ENCODE measurements around the gene TBC1D22A. TPM values are rescaled to one million over a fixed set of nuclear protein-coding genes. Genes with fewer than 3 reads are reported as not detected.
"Not testable (repeated sequence)": the region's sequence is repeated elsewhere in the genome, so short reads cannot be mapped to it uniquely, and the experiment has no call there.

TBC1D22A gene
- total RNA-seq, 2 donors from 2014 or later, result 29.5 to 34.8 TPM

GRCh38 chr22:47048123-47049077, 285.9 kb downstream of the TBC1D22A start:
- peaks cover 28% of the 10 kb centered on the region for H3K4me1 Mint-ChIP-seq (ENCODE audit: low read depth)
- no peaks in the 10 kb centered on the region for H3K36me3 Mint-ChIP-seq (ENCODE audit: insufficient read depth in 2 of 2)
- no peaks in the 10 kb centered on the region for H3K27me3 Mint-ChIP-seq (ENCODE audit: low read depth)
- DNase-seq, result no peak
- H3K4me3 Mint-ChIP-seq, result no peak overlapping the region
- peak in 1 of 2 donors; percentile 20 for ATAC-seq (replicated peaks in 1 of 2)
- H3K9me3 Mint-ChIP-seq, result no peaks in the 10 kb centered on the region
- no peak overlapping the region for H3K27ac Mint-ChIP-seq

- Mint-ChIP-seq H3K4me3 (no peak overlapping the region), H3K9me3 (no peaks in the 10 kb centered on the region), H3K4me1 (ENCODE audit: low read depth) (peaks cover 20% of the 10 kb centered on the region), H3K27ac (peak overlapping the region; percentile 43), H3K27me3 (ENCODE audit: low read depth) (no peaks in the 10 kb centered on the region), H3K36me3 (ENCODE audit: insufficient read depth in 2 of 2) (no peaks in the 10 kb centered on the region)
- ATAC-seq (replicated peaks in 1 of 2) (no peak), DNase-seq (no peak)
Measured at GRCh38 chr22:47049078-47049624, 286.7 kb downstream of the TBC1D22A start.

DNA sequence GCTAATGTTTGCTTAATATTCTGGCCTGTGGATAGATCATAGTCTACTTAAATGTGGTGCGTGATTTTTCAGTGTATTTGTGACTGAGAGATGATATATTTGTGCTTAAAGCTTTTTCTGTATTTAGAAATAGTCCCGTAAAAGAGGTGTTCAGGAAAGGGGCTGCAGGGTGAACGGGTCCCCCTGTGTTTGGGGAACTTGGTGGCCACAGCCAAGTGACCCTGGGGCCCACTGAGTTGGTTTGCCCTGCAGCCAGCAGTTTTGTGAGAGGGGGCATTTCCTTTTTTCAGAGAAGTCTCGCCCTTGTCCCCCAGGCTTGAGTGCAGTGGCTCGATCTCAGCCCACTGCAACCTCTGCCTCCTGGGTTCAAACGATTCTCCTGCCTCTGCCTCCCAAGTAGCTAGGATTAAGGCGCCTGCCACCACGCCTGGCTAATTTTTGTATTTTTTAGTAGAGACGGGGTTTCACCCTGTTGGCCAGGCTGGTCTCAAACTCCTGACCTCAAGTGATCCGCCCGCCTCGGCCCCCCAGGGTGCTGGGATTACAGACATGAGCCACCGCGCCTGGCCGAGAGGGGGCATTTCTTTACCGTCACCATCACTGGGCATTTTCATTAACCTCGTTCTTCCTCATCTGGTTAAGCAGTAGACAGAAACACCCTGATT, 287.4 kb downstream of the TBC1D22A start:
- H3K4me3 Mint-ChIP-seq; H3K9me3 Mint-ChIP-seq; DNase-seq; H3K36me3 Mint-ChIP-seq (ENCODE audit: insufficient read depth in 2 of 2); ATAC-seq (replicated peaks in 1 of 2); H3K27me3 Mint-ChIP-seq (ENCODE audit: low read depth): not testable (repeated sequence)
- peak overlapping the region; percentile 47 for H3K27ac Mint-ChIP-seq
- peaks cover 13% of the 10 kb centered on the region for H3K4me1 Mint-ChIP-seq (ENCODE audit: low read depth)

GRCh38 chr22:47050401-47051051, 288.1 kb downstream of the TBC1D22A start:
- H3K4me1 Mint-ChIP-seq (ENCODE audit: low read depth), result peaks cover 8% of the 10 kb centered on the region
- peak overlapping the region; percentile 47 for H3K27ac Mint-ChIP-seq
- DNase-seq, result no peak
- ATAC-seq (replicated peaks in 1 of 2), result no peak
- H3K9me3 Mint-ChIP-seq, result no peaks in the 10 kb centered on the region
- no peaks in the 10 kb centered on the region for H3K36me3 Mint-ChIP-seq (ENCODE audit: insufficient read depth in 2 of 2)
- no peak overlapping the region for H3K4me3 Mint-ChIP-seq
- no peaks in the 10 kb centered on the region for H3K27me3 Mint-ChIP-seq (ENCODE audit: low read depth)

DNA sequence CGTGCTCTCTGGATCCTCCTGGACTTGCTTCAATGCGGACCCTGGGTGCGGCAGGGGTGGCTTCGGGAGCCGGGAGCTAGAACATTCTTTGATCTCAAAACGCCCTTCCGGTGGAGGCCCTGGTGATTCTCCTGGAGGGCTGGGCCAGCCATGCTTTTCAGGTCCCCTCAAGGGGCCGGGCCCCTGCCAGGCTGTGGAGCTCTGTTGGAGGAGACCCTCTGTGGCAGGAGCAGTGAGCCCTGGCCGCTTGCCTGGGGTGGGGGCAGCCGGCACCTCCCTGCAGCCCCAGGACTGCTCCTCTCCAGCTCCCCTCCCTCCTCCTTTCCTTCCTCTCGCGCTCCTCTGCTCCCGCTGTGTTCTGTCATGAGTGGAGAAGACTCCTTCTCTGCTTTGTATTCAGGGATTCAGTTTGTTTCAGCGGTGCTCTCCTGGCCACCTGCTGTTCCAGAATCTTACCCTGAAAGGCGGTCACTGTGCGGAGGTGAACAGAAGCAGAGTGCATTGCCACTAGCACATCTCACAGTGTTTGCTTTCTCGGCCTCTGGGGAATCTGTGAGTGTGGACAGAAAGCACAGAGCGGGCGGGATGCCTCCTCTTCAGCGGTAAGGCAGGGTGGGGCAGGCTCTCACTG, 289.1 kb downstream of the TBC1D22A start:
- DNase-seq, result no peak
- H3K27ac Mint-ChIP-seq, result no peak overlapping the region
- no peak for ATAC-seq (replicated peaks in 1 of 2)
- no peaks in the 10 kb centered on the region for H3K36me3 Mint-ChIP-seq (ENCODE audit: insufficient read depth in 2 of 2)
- peaks cover 8% of the 10 kb centered on the region for H3K4me1 Mint-ChIP-seq (ENCODE audit: low read depth)
- H3K4me3 Mint-ChIP-seq, result no peak overlapping the region
- no peaks in the 10 kb centered on the region for H3K9me3 Mint-ChIP-seq
- no peaks in the 10 kb centered on the region for H3K27me3 Mint-ChIP-seq (ENCODE audit: low read depth)

DNA sequence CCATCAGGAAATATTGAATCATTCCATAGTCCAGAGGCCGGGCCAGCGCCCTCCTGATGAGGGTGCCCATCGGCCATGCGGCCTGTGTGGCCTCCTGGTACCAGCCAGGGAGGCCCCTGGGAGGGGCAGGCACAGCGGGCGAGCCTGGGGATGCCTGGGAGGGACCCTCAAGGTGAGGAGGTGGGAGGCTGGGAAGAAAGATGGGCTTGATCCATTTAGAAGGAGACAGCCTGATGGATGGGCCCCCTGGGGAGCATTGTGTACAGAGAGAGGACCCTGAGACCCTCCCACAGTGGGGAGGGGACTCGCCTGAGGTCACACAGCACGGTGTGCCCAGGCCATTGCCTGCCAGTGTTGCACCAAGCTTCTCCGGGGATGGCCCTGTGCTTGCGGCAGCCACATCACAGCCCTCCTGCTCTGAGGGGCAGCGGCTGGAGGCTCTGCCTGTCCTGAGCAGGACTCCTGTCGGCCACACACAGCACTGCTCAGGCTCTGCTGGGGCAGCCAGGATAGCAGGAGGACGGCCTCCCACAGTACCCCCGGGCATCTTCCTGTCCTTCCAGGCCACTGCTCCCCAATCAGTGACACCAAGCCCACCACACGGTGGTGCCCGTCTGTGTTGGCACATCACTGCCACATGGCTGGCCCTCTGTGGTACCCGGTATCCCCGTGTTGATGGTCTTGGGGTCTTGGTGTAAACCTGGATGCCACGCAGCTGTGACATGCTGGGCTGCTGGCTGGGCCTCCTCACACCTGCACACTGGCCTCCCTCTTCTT, 290.0 kb downstream of the TBC1D22A start:
- ATAC-seq (replicated peaks in 1 of 2) (no peak), DNase-seq (no peak)
- Mint-ChIP-seq H3K27me3 (ENCODE audit: low read depth) (no peaks in the 10 kb centered on the region), H3K9me3 (no peaks in the 10 kb centered on the region), H3K4me3 (no peak overlapping the region), H3K36me3 (ENCODE audit: insufficient read depth in 2 of 2) (no peaks in the 10 kb centered on the region), H3K4me1 (ENCODE audit: low read depth) (peaks cover 8% of the 10 kb centered on the region), H3K27ac (peak overlapping the region; percentile 3)

- DNase-seq (no peak), ATAC-seq (replicated peaks in 1 of 2) (peak; percentile 42 to 50)
- Mint-ChIP-seq H3K27me3 (ENCODE audit: low read depth) (no peaks in the 10 kb centered on the region), H3K9me3 (no peaks in the 10 kb centered on the region), H3K4me1 (ENCODE audit: low read depth) (peaks cover 8% of the 10 kb centered on the region), H3K36me3 (ENCODE audit: insufficient read depth in 2 of 2) (no peaks in the 10 kb centered on the region), H3K4me3 (no peak overlapping the region), H3K27ac (peak overlapping the region; percentile 82)
Measured at GRCh38 chr22:47053013-47053725, 290.7 kb downstream of the TBC1D22A start.

GRCh38 chr22:47053726-47054141, 291.3 kb downstream of the TBC1D22A start:
- Mint-ChIP-seq H3K4me3 (no peak overlapping the region), H3K9me3 (no peaks in the 10 kb centered on the region), H3K27me3 (ENCODE audit: low read depth) (no peaks in the 10 kb centered on the region), H3K4me1 (ENCODE audit: low read depth) (peaks cover 8% of the 10 kb centered on the region), H3K27ac (no peak overlapping the region), H3K36me3 (ENCODE audit: insufficient read depth in 2 of 2) (no peaks in the 10 kb centered on the region)
- DNase-seq (no peak), ATAC-seq (replicated peaks in 1 of 2) (no peak)

- no peaks in the 10 kb centered on the region for H3K36me3 Mint-ChIP-seq (ENCODE audit: insufficient read depth in 2 of 2)
- no peaks in the 10 kb centered on the region for H3K9me3 Mint-ChIP-seq
- DNase-seq (no peak), ATAC-seq (replicated peaks in 1 of 2) (no peak)
- H3K27me3 Mint-ChIP-seq (ENCODE audit: low read depth), result no peaks in the 10 kb centered on the region
- no peak overlapping the region for H3K4me3 Mint-ChIP-seq
- peaks cover 8% of the 10 kb centered on the region for H3K4me1 Mint-ChIP-seq (ENCODE audit: low read depth)
- H3K27ac Mint-ChIP-seq, result no peak overlapping the region
Measured at GRCh38 chr22:47054231-47055072, 292.0 kb downstream of the TBC1D22A start.

- Mint-ChIP-seq H3K9me3 (no peaks in the 10 kb centered on the region), H3K27me3 (ENCODE audit: low read depth) (no peaks in the 10 kb centered on the region), H3K4me3 (no peak overlapping the region), H3K36me3 (ENCODE audit: insufficient read depth in 2 of 2) (no peaks in the 10 kb centered on the region), H3K27ac (no peak overlapping the region), H3K4me1 (ENCODE audit: low read depth) (peaks cover 8% of the 10 kb centered on the region)
- DNase-seq (no peak), ATAC-seq (replicated peaks in 1 of 2) (no peak)
Measured at GRCh38 chr22:47055073-47055355, 292.6 kb downstream of the TBC1D22A start.

- no peak for ATAC-seq (replicated peaks in 1 of 2)
- Mint-ChIP-seq H3K27ac (no peak overlapping the region), H3K9me3 (no peaks in the 10 kb centered on the region), H3K4me1 (ENCODE audit: low read depth) (peaks cover 8% of the 10 kb centered on the region), H3K4me3 (no peak overlapping the region), H3K36me3 (ENCODE audit: insufficient read depth in 2 of 2) (no peaks in the 10 kb centered on the region), H3K27me3 (ENCODE audit: low read depth) (no peaks in the 10 kb centered on the region)
- no peak for DNase-seq
Measured at GRCh38 chr22:47055461-47055860, 293.0 kb downstream of the TBC1D22A start.

Measured in activated T-cell treated with anti-CD3 and anti-CD28 coated beads, Interleukin-2, amount 50 U/mL, for 72 hours (primary cell).